Measurements from ENCODE around the gene SCNN1A.

The SCNN1A gene

DNA sequence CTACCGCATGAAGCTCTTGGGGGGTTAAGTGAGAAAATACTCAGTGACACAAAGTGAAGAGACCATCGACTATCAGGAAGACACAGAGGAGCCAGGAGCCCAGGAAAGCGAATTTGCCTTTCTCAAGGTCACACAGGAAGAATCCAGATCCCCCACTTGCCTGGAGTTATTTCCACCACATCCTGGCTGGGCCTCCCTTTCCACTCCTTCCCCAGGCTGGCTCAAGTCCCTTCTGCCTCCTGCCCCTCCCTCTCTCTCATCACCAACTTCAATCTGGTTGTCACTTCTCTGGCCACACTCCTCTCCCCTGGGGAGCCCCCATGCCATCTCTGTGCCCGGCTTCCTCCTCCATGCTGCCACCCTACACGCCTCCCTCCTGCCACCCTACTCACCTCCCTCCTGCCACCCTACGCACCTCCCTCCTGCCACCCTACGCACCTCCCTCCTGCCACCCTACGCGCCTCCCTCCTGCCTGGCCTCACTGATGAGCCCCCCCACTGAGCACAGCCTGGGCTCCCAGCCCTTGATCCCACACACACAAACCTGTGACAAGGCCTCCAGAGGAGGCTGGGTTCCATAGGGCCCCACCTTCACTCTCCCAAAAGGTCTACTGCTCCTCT is 6.3 kb downstream of the SCNN1A start:
- DNase-seq (ENCODE audit: low spot score), result no peak

DNA sequence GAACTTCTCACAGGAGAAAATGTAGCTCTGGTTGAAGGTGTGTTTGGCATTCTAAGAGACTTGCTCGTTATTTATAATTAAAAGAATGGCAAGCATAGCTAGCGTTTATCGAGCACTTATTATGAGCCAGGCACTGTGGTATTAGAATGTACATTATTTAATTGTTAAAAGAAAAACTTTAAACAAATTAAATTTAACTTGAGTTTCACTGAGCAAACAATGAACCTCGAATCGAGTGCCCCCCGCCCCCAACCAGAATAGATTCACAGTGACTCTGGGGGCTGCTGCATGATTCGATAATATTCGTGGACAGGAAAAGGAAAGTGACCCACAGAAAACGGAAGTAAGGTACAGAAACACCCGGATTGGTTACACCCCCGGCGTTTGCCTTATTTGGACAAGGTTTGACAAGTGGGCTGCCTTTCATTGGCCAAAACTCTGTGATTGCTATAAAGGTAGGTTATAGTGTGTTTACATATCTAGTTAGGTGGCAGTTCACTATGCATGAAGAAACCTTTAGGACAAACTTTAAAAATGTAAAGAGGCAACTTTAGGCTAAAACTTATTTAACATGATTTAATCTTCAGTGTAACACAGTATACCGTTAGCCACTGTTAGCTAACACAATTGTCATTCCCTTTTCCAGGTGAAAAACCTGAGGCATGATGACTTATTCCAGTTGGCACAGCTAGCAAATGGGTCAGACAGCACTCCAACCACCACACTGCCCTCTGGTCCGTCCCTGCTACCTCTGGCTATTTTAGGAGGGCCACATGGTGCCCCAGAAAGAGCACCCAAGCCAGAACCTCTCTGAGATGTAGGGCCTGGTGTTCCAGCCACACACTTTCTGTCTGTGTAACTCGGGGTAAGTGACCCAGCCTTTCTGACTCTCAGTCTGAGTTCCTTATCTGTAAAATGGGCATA is 7.1 kb downstream of the SCNN1A start:
- DNase-seq (ENCODE audit: low spot score), result peak; percentile 16

DNA sequence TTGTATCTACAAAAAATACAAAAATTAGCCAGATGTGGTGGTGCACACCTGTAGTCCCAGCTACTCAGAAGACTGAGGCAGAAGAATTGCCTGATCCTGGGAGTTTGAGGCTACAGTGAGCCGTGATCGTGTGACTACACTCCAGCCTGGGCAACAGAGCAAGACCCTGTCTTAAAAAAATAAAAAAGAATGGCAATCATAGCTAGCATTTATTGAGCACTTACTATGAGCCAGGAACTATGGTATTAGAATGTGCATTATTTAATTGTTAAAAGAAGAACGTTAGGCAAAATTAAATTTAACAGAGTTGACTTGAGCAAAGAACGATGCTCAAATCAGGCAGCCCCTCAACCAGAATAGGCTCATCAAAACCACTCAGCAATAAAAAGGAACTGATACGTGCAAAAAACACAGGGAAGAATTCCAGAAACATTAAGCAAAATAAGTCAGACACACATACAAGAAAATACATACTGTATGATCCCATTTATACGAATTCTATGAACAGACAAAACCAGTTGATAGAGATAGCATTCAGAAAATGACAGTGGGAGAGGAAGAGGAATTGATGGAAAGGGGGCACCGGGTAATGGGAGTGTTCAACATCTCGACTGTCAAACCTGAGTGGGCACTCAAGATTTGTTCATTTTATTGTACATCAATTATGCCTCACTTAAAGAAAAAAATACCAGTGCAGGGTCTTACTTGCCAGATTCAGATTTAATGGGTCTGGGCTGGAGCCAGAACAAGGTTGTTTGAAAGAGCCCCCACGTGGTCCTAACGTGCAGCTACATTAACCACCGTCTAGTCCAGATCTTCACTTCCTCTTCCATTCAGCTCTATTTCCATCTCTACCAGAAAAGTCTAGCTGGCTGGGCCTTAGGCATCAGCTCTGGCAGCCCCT is 8.0 kb downstream of the SCNN1A start:
- no peak for DNase-seq (ENCODE audit: low spot score)

DNA sequence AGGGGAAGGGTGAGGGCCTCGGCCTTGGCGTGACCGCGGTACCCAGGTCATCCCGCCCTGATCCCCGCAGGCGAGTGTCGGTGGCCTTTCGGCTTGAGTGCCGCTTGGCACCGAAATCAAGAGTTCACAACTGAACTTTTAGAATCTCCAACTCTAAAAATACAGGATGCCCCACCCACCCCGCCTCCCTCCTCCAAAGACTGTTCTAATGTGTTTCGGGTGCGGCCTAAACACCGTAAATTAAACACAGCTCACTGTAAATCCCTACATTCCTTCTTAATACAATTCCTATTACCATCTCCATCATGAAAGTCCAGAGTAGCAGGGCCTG is 11.4 kb downstream of the SCNN1A start:
- DNase-seq (ENCODE audit: low spot score), result no peak

DNA sequence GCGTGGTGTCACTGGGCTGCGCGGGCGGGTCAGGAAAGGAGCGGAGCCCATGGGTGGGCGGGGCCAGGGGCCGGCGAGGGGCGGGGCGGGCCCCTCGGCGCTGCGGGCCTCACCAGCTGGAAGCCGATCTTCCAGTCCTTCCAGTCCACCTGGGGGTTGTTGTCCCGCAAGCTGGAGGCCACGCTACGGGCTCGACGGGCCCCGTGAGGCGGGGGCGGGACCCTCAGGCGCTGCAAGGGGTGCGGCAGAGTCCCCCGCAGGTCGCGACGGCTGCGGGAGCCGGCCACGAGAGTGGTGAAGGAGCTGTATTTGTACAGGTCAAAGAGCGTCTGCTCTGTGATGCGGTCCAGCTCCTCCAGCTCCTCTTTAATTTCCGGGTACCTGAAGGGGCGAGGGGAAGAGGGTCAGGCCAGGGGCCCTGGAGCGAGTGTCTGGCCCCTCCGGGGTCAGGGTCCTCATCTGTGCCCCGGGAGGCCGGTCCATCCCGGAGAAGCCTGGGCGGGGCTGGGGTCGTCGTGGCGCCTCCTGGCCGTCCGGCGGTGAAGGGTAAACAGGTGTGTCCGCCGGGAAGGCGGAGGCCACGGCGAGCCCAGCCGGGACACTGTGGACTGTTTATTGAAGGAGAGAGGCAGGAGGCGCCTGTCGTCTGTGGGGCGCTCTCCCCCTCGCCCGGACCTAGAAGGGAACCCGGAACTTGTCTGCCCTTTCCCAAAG is 11.9 kb downstream of the SCNN1A start:
- peak; percentile 49 for DNase-seq (ENCODE audit: low spot score)

DNA sequence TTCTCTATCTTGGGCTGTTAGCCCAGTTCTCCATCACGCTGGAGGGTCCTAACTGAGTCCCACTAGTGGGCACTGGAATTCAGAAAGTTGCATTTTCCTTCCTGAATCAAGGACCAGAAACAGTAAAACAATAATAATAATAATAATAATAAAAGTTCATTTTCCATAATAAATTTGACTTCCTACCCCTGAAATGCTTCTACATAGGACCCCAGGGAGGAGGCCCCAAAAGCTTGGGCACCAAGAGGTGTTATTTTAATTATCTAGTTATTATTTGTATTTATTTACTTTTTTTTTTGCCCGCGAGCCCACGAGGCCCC is 12.4 kb downstream of the SCNN1A start:
- no peak for DNase-seq (ENCODE audit: low spot score)

DNA sequence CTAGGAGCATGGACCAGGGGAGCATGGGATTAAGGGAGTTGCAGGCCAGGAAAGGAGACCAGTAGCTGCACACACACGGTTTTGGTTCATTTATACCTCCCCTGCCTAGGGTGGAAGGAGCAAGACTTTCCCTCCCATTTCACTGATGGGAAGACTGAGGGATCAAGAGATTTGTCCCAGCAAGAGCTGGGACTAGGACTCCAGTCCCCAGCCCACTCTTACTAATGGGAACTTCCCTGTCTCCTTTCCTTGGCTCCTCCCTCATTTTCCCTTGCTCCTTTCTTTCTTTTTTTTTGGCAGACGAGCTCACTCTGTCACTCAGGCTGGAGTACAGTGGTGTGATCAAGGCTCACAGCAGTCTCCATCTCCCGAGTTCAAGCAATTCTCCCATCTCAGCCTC is 13.0 kb downstream of the SCNN1A start:
- DNase-seq (ENCODE audit: low spot score), result no peak

DNA sequence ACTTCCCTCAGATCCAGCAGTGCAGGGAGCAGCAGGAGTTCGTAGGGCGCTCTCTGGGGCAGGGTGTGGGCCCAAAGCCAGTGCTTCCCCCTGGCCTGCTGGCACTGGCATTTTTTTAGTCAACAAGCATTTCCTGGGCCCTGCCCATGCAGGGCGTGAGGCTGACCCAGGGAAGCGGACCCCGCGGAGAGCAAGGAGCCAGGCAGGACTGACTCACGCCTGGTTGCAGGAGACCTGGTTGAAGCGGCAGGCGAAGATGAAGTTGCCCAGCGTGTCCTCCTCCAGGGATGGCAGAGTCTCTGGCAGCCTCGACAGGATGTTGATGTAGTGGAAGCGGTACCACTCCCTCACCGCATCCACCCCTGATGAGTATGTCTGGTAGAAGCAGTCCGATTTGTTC is 13.5 kb downstream of the SCNN1A start:
- no peak for DNase-seq (ENCODE audit: low spot score)

DNA sequence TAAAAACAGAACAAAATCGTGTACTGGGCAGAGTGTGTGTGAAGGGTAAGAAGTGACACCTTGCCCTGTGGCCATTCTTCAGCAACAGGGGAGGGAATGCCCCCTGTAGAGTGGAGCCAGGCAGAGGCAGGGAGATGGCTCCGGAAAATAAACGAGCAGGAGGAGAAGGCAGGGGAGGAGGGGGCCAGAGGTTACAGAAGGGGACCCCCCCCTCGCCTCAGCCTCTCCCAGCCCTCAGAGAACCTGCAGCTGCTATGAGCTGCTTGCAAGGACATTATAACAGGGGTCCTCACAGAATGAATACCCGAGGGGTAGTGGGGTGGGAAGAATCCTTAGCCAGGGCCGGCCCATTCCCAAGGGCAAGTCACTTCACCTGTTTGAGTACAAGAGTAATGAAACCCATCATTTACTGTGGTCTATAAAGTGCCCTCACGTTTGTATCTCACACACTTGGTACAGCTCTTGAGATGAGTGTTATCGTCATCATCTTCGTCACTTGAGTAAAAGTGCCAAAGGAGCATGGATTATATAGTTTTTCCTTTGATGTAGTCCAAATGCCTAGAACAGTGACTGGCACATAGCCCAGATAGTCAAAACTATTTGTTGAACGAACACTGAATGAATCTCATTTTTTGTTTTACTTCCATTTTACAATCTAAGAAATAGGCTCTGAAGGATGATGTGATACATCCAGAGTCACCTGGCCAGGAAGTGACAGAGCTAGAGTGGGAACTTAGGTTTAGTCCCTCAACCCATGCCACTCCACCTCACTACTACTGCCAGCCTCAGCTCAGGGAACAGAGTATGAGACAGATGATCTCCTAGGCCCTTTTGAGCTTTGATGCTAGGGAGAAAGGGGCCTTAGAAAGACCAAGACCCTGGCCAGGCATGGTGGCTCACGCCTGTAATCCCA is 14.5 kb downstream of the SCNN1A start:
- no peak for DNase-seq (ENCODE audit: low spot score)

DNA sequence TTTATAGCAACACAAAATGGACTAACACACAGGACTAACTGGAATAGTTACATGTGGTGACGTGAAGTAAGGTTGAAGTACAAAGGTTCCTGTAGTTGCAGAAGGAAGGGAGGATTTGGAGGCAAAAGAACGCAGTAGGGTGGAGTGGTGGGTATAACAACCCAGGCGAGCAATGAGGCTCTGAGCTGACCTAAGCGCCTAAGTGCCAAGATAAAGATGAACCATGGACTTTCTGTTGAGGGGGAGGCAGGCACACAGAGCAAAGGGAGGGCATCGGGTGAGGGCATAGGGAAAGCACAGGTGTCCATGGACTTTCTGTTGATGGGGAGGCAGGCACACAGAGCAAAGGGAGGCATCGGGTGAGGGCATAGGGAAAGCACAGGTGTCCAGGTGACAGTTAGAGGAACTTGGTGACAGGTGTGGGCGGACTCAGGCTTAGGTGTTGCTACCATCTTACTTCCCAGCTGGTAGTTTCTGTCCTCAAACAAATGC is 15.2 kb downstream of the SCNN1A start:
- no peak for DNase-seq (ENCODE audit: low spot score)

DNA sequence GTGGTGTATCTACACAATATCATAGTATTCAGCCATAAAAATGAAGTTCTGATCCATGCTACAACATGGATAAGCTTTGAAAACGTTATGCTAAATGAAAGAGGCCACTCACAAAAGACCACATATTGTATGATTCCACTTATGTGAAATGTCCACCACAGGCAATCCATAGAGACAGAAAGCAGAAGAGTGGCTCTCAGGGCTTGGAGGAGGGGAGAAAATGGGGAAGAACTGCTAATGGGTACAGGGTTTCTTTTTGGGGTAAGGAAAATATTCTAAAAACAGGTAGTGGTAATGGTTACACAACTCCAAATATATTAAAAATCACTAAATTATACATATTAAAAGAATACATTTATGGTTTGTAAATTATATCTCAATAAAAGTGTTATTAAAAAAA is 16.5 kb downstream of the SCNN1A start:
- no peak for DNase-seq (ENCODE audit: low spot score)

DNA sequence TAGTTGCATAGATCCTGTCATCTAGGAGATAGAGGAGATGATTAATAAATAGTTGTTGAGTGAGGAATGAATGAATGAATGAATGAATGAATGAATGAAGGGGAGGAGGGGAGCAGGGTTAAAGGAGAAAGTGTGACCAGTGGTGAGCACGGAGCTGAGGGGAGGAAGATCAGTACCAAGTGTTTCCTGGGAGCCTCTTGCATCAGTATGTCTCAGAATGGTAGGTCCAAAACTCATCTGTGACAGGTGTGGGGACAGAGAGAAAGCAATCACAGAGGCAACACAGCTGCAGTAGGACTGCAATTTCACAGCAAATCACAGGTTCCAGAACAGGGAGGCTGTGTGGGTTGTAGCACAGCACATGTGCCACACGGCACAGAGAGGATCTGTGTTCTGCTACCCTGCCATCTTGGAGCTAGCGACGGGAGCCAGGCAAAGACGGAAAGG is 19.0 kb downstream of the SCNN1A start:
- no peak for DNase-seq (ENCODE audit: low spot score)

DNA sequence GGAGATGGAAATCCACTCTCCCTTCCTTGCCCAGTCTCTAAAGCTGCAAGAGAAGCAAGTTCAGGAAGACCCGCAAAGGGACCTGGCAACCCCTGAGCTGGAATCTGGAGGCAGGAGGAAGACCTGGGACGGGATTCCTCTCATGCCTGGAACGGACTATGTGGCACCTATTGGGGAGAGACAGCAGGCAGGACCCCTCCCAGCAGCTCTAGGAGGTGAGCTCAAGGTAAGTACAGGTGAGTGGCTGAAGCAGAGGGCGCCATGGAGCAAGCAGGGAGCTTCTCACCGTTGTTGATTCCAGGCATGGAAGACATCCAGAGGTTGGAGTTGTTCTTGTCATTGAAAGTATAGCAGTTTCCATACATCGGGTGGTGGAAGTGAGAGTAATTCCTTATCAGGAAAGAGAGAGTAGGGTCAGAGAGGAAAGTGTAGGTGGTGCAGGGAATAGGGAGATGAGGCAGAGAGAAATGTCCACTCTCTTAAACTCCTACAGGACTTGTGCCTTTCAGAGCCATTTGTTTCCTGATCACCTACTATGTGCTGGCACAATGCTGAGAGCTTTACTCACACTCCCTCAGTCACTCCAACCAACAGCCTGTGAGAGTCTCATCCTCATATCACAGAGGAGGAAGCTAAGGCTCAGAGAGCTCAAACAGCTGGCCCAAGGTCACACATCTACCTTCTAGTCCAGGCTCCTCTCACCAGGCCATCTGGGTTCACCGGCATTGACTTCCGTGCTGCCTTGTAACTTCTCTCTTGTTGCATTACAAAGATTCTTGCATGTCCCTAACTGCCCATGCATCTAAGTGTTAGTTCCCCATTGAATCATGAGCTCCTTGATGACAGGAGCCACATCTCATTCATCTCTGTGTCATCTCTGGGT is 19.6 kb downstream of the SCNN1A start:
- no peak for DNase-seq (ENCODE audit: low spot score)

DNA sequence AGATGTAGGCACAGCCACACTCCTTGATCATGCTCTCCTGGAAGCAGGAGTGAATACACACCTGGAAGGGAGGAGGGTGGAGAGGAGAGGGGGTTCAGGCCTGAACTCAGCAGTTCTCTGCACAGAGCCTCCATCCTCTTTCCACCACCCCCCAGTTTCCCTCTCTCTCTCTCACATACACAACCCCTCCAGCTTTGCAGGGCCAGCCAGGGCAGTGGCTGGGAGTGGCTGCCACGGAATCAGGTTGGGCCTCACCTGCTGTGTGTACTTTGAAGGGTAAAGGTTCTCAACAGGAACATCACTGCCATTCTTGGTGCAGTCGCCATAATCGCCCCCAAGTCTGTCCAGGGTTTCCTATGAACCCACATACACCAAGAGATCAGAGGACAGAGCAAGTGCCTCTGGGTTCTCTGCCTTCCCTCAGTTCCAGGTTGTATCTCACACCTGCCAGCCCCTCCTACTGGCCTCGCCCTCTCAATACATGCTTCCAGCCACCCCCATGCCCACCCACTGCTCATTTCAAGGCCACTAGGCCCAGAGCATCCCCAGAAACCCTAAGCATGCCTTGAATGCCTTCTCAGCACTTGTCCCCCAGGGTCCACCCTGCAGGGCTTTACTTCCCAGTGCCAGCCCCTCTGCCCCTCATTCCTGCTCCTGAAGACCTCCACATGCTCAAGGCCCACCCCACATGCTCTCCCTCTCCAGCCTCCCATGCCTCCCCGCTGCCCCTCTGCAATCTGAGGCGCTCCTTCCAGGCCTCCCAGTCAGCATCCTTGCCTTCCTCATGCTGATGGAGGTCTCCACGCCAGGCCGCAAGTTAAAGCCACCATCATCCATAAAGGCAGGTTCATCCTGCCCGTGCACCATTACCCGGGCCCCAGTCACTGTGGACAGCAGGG is 20.6 kb downstream of the SCNN1A start:
- DNase-seq (ENCODE audit: low spot score), result no peak

DNA sequence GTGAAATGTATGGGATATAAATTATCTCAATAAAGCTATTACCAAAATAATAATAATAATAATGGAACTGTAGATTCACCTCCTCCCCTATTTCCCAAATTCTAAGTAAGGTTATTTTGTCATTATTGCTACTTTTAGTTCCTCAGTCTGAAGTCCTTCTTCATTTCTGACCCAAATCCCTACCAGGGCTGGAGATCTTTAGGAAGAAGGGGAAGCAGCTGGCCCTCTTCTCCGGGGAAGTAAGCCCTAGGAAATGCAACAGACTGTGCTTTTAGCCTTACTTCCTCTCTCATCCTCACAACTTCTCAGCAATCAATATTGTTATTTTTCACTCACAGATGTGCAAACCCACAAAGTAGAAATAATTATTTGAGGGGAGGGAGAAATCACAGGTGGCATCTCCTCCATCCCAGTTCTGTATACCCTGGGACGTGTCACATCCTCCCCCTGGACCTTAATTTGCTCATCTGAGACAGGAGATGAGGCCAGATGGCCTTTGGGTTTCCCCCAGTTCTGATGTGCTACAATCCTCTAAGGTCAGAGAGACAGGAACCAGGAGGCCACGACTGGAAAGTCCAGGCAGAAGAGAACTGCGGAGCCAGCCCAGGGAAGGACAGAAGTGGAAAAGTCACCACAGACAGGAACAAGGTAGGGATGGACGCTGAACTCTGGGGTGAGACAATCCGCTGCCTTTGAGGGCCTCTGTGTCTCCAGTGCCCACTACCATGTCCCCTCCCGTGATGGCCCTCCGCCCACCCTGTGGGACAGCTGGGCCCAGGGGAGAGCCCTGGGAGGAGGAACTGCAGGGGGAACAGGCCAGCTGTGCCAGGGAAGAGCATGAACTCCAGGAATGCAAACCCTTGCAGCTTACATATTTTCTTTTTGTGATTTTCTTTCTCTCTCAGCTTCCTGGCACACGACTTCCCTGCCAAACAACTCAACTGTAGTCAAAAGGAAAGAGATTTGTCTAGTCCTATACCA is 22.9 kb downstream of the SCNN1A start:
- no peak for DNase-seq (ENCODE audit: low spot score)

DNA sequence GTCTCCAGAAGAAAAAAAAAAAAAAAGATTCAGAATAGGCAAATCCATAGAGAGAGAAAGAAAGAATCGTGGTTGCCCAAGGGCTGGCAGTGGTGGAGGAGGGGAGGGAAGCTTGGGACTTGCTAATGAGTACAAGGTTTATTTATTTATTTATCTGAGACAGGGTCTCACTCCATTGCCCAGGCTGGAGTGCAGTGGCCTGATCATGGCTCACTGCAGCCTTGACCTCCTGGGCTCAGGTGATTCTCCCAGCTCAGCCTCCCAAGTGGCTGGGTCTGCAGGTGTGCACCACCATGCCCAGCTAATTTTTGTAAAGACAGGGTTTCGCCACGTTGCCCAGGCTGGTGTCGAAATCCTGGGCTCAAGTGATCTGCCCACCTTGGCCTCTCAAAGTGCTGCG is 23.7 kb downstream of the SCNN1A start:
- DNase-seq (ENCODE audit: low spot score), result no peak
